SU-DHL-6 (cell line): ENCODE measurements around the gene PALM.

Experiments used
- CTCF ChIP-seq: fragments of 200-600 bp; sonication (generic); IDR thresholded peaks from one replicate; pipeline ENCODE4 v1.5.1; 2017; ENCODE audit warnings: antibody characterized with exemption, mild to moderate bottlenecking, low read length, moderate library complexity; ENCODE audit not compliant: insufficient read depth, poor library complexity, severe bottlenecking
- EZH2phosphoT487 ChIP-seq: fragments of 200-600 bp; sonication (generic), shearing (Covaris generic); conservative IDR thresholded peaks from 2 replicates; pipeline ENCODE4 v1.6.1; 2018; ENCODE audit warnings: mild to moderate bottlenecking, antibody characterized with exemption, low read length, moderate library complexity, mixed read lengths

DNA sequence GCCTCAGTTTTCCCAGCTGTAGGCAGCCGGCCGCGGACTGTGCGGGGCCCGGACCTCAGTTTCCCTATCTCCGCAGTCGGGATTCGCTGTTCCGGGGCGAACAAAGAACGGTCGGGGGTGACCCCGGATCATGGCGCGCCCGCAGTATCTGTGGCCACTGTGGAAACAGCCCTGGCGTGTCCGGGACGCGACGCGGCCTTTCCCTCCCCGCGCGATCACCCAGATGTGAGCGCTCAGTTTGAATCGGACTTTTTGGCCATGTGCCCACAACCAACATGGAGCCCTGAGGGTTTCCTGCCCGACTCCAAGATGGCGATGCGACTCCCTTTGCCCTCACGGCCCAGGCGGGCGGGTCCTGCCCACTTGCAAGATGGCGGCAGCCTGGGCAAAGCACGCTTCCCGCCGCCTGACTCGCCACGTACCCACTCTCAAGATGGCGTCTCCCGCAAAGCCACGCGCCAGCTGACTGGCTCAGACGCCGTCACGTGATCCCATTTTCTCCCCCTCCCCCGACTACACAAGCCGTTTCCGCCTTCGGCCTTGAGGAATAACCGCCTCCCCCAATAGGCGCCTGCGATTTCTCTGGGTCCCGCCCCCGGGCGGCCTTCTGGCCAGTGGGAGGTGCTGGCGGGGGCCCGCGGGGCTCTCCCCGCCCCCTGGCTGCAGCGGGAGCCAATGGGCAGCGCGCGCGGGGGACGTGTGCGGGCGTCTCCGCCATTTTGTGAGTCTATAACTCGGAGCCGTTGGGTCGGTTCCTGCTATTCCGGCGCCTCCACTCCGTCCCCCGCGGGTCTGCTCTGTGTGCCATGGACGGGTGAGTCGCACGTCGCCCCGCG lies 88.2 kb downstream of the PALM start, which contains the start of gene PTBP1:
- TF ChIP-seq CTCF (no peak), EZH2phosphoT487 (no peak)
